ENCODE results near the gene ASIC1.

DNA sequence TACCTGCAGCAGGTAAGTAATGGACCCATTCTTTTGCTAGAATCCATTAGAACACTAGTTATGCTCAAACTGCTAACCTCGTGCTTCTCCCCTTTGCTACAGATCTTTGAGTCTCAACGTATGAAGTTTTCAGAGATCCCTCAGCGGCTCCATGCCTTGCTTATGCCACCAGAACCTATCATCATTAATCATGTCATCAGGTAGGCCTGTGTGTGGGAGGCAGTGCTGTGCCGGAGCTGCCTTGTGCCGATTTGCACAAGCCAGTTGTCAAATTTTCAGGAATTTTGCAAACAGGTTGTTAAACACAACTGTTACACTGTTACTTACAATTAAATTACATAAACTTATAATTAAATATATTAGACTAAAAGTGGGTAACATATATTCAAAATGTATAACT lies 33.0 kb downstream of the ASIC1 start:
- TF ChIP-seq POLR2A (IDR thresholded peaks at IDR 0.05; ENCODE audit: low read depth, low read length) (no peak), POLR2AphosphoS5 (IDR thresholded peaks at IDR 0.05; ENCODE audit: low read depth, low read length) (no peak)

Measured in GM12892 (cell line).